DOHH2 (cell line): ENCODE results near the gene CPNE8.

Experiments used
- CTCF ChIP-seq: fragments of 200-600 bp; sonication (generic); IDR thresholded peaks from one replicate; pipeline ENCODE4 v1.5.1; 2014; ENCODE audit warnings: antibody characterized with exemption, mild to moderate bottlenecking, low read depth, low read length; ENCODE audit not compliant: poor library complexity, severe bottlenecking
- EZH2phosphoT487 ChIP-seq: fragments of 200-600 bp; sonication (generic); IDR thresholded peaks from 2 replicates; pipeline ENCODE4 v1.6.1; 2017; ENCODE audit warnings: borderline replicate concordance, mild to moderate bottlenecking, antibody characterized with exemption, low read length, moderate library complexity, mixed read lengths

GRCh38 chr12:38903596-38903995 lies 1.8 kb downstream of the CPNE8 start:
- TF ChIP-seq CTCF (no peak), EZH2phosphoT487 (no peak)
